GM12865 (cell line): Measurements from ENCODE around the gene ZAP70.

Experiments used
- DNase-seq: peaks from one replicate; pipeline ENCODE4 v3.0.0; 2010; ENCODE audit warnings: low read depth
- H3K4me3 ChIP-seq: 2 replicates; pipeline ENCODE4 v1.5.1; 2011; ENCODE audit warnings: mild to moderate bottlenecking, low read depth, low read length, control low read depth
- TF ChIP-seq, protein P1 (sequence below): IDR thresholded peaks from 2 replicates; pipeline ENCODE4 v1.5.1; 2011; ENCODE audit warnings: low read length, control low read depth, low read depth, inconsistent platforms; ENCODE audit not compliant: insufficient read depth; ENCODE audit errors: missing control alignments

Gene ZAP70

DNA sequence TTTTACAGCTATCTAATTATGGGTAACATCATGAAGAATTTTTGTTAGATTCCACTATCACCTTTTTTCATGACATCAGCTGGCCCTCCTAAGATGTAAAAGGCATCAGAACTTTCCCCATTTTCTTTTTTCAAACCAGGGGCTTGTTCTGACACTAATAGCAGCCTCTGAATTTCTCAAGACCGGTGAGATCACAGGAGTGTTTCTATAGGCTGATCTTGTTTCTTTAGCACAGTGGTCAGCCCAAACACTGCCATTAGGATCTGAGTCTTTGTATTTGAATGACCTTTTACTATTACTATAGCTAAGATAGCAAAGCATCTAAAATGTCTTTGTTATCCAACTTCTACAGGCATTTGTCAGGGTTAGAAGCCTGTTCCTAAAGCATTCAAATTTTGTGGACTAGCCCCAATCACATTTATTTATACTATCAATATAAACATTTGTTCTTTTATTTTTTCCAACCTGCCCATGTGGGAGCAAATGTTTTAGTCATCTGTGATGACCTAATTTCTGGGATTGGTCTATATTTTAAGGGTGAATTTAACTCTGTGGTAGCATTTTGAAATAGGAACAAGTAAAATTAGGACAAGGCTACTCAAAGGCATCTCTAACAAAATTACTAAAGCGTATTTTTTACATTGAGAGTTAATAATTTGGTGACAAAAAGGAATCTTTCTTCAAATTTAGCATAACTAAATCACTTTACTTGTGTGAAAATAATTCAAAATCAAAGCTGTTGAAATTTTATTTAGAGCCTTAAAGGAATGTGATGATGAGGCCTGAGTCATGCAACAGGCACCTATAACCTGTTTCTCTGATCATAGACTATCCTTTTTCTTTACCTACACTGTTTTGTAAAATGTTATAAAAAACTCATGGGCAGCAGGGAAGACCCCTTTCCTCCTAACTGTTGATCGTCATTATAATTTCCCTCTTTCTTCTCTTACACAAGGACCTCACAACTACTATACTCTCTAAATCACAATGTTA is 39.3 kb downstream of the ZAP70 start:
- no peak for DNase-seq
- no peak overlapping the region for H3K4me3 ChIP-seq
- TF ChIP-seq, protein P1, sequence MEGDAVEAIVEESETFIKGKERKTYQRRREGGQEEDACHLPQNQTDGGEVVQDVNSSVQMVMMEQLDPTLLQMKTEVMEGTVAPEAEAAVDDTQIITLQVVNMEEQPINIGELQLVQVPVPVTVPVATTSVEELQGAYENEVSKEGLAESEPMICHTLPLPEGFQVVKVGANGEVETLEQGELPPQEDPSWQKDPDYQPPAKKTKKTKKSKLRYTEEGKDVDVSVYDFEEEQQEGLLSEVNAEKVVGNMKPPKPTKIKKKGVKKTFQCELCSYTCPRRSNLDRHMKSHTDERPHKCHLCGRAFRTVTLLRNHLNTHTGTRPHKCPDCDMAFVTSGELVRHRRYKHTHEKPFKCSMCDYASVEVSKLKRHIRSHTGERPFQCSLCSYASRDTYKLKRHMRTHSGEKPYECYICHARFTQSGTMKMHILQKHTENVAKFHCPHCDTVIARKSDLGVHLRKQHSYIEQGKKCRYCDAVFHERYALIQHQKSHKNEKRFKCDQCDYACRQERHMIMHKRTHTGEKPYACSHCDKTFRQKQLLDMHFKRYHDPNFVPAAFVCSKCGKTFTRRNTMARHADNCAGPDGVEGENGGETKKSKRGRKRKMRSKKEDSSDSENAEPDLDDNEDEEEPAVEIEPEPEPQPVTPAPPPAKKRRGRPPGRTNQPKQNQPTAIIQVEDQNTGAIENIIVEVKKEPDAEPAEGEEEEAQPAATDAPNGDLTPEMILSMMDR = no peak

DNA sequence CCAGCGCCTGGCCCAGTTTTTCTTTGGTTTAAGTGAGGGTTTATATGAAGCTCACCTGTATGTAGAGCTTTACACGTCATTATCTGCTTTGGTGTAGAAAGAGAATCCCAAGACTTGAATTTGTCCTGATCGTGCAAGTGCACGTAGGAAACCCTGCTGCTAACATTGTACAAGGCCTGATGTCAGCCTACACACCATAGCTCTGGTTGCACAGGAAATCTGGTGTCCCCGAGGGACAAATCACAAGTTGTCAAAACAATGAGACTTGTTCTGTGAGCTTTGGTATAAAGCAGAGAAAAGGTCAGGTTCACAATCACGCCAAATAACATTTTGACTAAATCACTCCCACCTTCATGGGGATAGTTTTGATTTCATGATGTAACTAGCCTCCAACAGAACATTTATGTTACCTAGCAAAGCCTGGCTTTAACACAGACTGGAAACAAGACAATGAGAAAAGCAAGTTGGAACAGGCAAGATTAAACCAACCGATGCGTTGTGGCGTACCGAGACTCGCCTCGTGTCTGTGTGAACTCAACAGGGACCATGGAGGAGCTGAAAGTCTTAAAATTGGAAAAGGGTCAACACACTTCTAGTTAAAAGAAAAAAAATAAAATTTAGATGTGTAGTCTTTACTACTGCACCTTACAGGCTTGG is 41.4 kb downstream of the ZAP70 start:
- H3K4me3 ChIP-seq = no peak overlapping the region
- TF ChIP-seq, protein P1 = no peak
- no peak for DNase-seq

DNA sequence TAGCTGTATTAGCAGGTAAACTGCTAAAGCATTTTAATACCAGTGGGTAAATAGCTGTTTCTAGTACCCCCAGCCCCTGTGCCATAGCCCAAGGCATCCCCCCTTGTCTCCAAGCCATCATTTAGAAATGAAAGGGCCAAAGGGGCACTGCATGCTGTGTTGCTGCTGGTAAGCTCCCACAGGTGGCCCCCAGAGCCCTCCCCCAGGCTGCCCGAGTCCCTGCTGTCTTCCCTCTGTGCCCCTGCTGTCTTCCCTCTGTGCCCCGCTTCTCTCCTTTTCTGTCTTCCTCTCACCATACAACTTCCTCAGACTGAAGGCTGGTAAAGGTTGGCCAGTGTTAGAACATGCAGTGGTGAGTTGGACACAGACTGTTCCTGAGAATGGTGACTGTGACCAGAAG is 42.1 kb downstream of the ZAP70 start:
- H3K4me3 ChIP-seq = no peak overlapping the region
- no peak for DNase-seq
- TF ChIP-seq, protein P1 = no peak

DNA sequence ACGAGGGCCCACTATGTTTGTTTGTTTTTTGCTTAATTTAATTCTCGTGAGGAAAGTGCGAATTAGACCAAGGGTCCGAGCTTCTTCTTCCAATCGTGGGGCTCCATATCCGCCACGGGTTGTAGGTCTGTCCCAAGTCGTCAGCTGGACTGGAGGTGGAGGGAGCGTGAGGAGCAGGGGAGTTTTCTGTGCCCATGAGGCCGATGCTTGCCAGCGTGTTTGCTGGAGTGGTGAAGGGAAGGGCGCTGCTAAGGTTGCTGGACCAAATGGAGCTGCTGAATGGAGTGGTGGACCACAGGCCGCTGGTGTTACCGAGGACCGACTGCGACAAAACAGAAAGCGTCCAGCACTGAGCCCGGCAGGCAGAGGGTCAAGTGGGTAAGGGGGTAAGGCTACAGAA is 43.7 kb downstream of the ZAP70 start:
- no peak for DNase-seq

DNA sequence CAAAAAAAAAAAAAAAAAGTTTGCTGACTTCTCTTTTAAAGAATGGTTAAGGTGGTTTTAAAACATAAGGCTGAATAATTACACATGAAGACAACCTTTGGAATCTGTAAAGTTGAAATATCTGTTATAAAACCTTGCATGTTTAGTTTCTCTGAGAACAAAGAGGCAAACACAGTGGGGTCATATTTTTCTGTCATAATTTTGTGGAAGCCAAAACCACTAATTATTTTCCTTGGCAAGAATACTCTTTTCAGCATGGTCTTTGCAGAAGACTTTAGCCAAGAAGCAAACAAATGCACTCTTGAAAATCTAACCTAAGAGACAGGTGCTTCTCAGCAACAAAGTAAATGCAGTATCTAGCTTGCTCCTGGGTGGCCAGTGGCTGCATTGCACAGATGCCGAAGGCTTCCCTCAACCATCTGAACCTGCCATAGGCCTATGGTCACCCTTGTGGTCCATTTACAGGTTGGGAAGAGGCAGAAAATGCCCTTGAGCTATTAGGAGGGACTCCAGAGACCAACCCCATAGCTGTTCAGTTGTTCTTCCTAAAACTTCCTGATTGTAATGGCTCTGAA is 44.8 kb downstream of the ZAP70 start:
- DNase-seq = no peak
- H3K4me3 ChIP-seq = no peak overlapping the region
- TF ChIP-seq, protein P1 = no peak

More for the DNA sequence above, 43.7 kb downstream of the ZAP70 start:
- TF ChIP-seq, protein P1 = no peak
- H3K4me3 ChIP-seq = no peak overlapping the region

DNA sequence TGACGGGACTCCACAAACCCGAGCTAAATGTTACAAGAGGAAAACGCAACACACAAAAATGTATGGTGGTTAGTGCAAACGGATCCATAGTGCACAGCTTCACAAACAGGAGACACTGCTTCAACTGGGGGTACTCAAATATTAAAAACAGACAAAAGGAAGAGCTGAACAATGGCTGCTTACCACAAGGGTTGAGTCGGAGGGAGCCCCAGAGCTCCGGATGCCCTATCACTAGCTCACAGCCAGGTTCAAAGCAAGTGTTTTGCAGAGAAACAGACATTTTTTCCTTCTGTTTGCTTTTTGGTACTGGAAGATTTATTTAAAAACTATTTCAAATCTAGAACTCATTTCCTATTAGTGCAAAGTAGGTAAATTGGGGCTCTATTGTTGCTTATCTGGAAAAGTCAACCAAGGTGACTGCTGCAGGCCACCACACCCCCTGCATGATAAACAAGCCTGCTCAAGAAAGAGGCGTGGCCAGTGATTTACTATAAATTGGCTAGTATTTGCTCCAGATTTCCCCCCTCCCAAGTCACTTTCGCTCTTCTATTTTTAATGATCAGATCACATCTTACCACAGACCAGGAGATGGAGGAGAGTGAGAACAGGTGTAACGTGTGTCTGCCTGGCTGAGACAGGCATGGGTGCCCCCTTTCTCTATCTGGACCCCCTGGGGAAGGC is 46.5 kb downstream of the ZAP70 start:
- H3K4me3 ChIP-seq = no peak overlapping the region

More for the DNA sequence above, 46.5 kb downstream of the ZAP70 start:
- TF ChIP-seq, protein P1 = no peak
- DNase-seq = no peak
